SJSA1 (cell line): ENCODE measurements around the gene PPP1R36. TPM values are rescaled to one million over a fixed set of nuclear protein-coding genes. Genes with fewer than 3 reads are reported as not detected.

Source experiments
- DNase-seq, 2 experiments: peaks; one replicate each; pipeline ENCODE4 v3.0.0-alpha.2; 2015 to 2020; ENCODE audit warnings: low spot score in 2 of 2, low read depth in 1 of 2
- H3K27ac ChIP-seq: fragments of 250-450 bp; sonication (Bioruptor Pico); 2 replicates; pipeline ENCODE4 v1.5.1; 2020; ENCODE audit warnings: mild to moderate bottlenecking, moderate library complexity
- H3K27me3 ChIP-seq: fragments of 250-450 bp; sonication (Bioruptor Pico); replicated peaks from 2 replicates; pipeline ENCODE4 v1.5.1; 2020; ENCODE audit warnings: mild to moderate bottlenecking, moderate library complexity
- H3K36me3 ChIP-seq: fragments of 250-450 bp; sonication (Bioruptor Pico); 2 replicates; pipeline ENCODE4 v1.5.1; 2020; ENCODE audit warnings: mild to moderate bottlenecking
- H3K4me1 ChIP-seq: fragments of 250-450 bp; sonication (Bioruptor Pico); replicated peaks from 2 replicates; pipeline ENCODE4 v1.6.1; 2021; ENCODE audit warnings: mild to moderate bottlenecking
- H3K4me3 ChIP-seq: fragments of 250-450 bp; sonication (Bioruptor Pico); 2 replicates; pipeline ENCODE4 v1.5.1; 2020; ENCODE audit warnings: mild to moderate bottlenecking
- H3K9me3 ChIP-seq: fragments of 250-450 bp; sonication (Bioruptor Pico); replicated peaks from 2 replicates; pipeline ENCODE4 v1.5.1; 2020; ENCODE audit warnings: mild to moderate bottlenecking
- total RNA-seq: library from RNA; depleted of rRNA; stranded (reverse); fragments of >200 nt; shearing (Covaris generic); gene quantifications from 2 replicates; pipeline ENCODE4 v1.2.3, GENCODE V29; 2014; rRNA removed

The PPP1R36 gene, protein sequence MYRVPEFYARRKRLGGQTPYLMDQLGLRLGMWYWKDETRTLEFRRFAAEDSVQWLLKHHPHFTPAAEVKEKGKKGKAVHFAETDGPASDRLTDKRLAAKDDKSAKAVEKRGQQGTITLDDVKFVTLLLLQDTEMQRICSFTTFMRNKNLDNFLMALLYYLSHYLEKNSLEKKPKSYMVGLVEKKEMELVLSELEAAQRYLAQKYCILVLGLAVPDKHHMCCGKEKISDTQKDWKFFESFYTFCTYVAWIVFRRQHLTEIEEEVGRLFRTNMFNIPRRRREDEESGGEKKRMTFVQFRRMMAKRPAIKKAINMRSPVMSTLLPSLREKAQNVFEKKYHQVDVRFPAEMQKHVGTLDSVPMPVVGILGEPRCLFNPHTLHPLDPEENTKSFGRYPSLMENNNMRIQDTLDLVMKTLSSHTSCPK
- 0.29 TPM in 1 of 2 replicates, not detected in the other for total RNA-seq

DNA sequence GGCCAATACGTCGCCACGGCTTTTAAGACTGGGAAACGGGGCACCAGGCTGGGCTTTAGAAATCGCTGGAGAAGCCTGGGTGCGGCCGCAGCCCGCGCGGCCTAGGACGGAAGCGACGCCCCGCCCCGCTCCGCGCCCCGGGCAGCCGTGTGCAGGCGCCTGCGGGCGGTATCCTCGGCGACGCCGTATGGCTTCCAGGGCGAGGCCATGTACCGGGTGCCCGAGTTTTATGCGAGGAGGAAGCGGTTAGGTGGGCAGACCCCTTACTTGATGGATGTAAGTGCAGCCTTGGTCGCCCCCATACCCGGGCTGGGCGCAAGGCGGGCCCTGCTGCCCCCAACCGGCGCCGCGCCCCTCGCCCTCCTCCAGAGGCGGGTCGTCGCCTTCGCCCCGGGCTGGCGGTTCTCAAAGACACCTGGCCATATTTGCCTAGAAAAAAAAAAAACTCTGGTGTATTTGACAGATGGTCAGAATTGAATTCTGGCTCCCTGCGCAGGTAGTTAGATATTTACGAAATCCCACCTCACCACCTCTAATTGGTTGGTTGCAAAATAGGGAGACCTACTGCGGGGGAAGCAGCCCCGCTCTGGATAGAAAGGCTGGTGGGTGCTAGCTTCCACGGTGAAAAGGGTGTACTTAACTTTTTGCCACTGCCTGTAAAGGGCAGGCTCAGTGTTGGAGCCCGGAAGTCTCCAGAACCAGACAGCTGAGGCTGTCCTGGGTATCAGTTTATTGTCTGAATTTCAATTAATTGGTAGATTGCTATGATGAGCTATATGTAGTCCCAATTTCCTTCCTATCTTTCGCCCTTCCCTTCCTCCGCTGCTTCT, at the start of gene PPP1R36:
Gene PPP1R36 (plus strand): TSS at position 171 of the 830 bp plus-strand sequence. CDS start 37 bp downstream, at position 208.
- Histone ChIP-seq H3K4me3 (no peak within 1 kb of the TSS), H3K9me3 (no peaks in the 10 kb centered on the region), H3K4me1 (no peaks in the 10 kb centered on the region), H3K36me3 (no peaks in the 10 kb centered on the region), H3K27ac (no peak within 1 kb of the TSS), H3K27me3 (no peaks in the 10 kb centered on the region)
- no peak for DNase-seq

DNA sequence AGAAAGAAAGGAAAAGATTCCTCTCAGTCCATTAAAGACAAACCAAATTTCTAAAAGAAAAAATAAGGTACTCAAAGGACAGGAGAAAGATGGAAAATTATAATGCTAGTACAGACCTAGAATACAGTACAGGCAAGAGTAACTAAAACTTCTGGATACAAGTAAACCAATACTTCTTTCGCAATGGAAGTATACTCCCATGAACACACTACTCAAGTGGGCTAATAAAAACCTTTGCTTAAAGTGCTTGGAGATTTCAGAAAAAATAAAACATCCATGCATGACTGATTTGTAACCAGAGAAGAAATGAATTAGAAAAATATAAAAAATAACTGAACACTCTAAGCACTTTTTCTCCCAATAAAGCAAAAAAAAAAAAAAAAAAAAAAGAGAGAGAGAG, 49.7 kb upstream of the PPP1R36 start:
- H3K27me3 ChIP-seq = no peaks in the 10 kb centered on the region
- peaks cover 18% of the 10 kb centered on the region for H3K4me1 ChIP-seq
- H3K36me3 ChIP-seq = peaks cover 12% of the 10 kb centered on the region
- H3K4me3 ChIP-seq = no peak overlapping the region
- H3K27ac ChIP-seq = no peak overlapping the region
- no peaks in the 10 kb centered on the region for H3K9me3 ChIP-seq
- DNase-seq = no peak

DNA sequence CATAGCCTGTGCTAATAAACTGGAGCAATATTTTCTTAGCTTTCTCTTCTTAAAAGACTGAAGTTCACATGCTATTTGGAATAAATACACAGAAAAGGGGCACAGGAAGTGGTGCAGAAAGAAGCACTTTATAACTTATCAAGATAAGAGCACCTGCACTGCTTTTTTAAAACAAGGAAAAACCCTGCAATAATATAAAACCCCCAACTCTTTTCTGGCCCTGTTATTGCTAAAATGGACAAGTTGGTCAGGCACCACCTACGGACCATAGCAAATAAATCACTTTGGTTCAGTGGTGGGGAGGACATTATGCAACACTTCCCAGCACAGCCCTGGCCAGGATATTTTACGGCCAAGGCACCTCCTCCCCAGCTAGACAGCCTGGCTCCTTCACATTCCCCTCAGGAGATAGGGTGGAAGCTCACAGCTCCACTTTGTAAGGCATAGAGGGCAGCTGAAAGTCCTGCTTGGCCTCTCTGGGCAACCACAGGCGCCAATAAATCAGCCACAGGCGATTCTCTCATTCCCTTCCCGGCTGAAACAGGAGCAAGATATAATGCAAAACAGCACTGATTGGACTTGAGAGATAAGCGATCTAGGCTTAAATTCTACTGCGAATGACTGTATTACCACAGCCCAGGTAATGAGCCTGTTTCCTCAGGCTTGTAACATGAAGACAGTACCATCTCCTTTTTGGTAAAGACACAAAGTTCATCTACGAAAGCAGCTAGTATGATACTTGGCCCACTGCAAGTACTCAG, 48.2 kb upstream of the PPP1R36 start:
- peaks cover 22% of the 10 kb centered on the region for H3K4me1 ChIP-seq
- no peaks in the 10 kb centered on the region for H3K27me3 ChIP-seq
- no peak overlapping the region; the same call in 1 of the 2 replicates for H3K4me3 ChIP-seq
- peak; percentile 23 to 45 for DNase-seq
- H3K9me3 ChIP-seq = no peaks in the 10 kb centered on the region
- no peak overlapping the region for H3K27ac ChIP-seq
- H3K36me3 ChIP-seq = peaks cover 21% of the 10 kb centered on the region

DNA sequence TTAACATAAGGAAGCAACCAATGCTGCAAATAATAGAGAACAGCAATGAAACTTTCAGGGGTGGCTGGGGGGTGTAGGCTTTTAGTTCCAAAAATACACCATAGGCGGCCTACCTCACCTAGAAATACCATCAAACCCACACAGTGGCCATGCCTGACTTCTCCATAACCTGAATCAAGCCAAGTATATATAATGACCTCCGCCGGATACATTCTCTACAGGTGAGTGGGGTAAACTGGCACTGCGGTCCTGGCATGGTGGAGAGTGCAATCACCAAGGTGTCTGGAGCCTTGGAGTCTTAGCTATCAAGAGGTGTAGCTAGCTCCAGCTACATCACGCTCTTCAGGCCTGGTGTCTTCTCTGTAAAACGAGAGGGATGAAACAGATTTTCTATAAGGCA, 47.3 kb upstream of the PPP1R36 start:
- Histone ChIP-seq H3K27ac (peak overlapping the region; percentile 96; the same call in 1 of the 2 replicates), H3K4me3 (peak overlapping the region; percentile 93), H3K4me1 (peaks cover 28% of the 10 kb centered on the region), H3K27me3 (no peaks in the 10 kb centered on the region), H3K36me3 (peaks cover 21% of the 10 kb centered on the region), H3K9me3 (no peaks in the 10 kb centered on the region)
- no peak for DNase-seq

DNA sequence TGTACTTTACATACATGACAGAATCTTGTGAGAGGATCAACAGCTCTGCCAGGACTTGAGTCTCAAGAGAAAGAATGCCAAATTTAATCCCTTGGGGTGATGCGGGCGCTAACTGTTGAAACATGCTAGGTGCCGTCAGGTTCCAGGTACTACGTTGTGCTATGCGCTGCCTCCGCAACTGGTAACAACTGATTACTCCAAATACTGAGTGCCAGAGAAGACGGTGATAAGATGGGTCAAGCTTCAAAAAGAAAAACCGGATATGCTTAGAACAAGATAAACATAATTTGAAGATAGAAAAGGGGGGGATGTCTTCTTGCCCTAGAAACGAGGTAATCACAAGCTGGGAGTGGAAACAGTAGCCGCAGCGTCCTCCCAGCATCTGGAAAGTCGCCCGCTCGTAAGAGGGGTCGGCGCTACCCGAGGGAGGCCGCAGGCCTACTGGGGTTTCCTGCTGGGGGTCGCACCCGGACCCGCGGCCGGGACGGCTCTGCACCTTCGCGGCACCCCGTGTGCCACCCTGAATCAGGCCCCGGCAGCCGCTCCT, 46.8 kb upstream of the PPP1R36 start:
- Histone ChIP-seq H3K36me3 (peaks cover 23% of the 10 kb centered on the region), H3K27ac (peak overlapping the region; percentile 96), H3K27me3 (no peaks in the 10 kb centered on the region), H3K9me3 (no peaks in the 10 kb centered on the region), H3K4me3 (peak overlapping the region; percentile 93), H3K4me1 (peaks cover 33% of the 10 kb centered on the region)
- DNase-seq = no peak

DNA sequence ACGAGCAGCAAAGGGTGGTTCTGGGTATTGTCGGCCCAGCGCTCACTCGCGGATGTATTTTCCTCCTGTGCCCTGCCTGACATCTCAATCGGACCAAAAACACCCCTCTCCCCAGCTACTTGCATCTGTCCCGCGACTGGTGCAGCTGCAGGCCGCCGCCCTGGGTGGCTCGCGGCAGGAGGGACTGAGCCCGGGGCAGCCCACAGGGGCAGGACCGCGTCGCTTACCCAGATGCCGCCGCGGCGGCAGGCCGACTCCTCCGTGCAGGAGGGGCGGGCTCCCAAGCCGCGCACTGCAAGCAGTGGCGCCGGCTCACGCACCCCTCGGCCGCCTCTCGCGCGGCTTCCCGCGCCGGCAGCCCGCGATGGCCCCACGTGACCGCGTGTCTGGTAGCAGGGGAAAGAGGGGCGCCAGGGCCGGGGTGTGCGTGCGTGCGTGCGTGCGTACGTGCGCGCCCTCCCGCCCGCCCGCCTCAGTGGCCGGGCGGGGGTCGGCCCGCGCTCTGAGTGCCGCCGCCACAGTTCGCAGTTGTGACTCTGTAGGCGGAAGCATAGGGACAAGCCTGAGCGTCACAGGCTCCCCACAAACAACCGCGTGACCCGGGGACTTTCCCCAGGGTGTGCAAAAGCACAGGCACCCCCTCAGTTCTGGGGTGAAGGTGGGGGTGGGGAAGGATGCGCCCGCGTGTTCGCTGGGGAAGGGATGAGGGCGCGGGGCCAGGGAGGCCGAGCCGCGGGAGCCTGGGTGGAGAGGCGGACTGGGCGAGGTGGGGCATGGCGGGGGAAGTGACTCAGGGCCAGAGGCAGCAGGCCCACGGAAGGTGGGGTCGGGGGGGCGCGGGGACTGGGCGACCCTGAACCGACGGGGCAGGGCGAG, 46.1 kb upstream of the PPP1R36 start, which contains the start of gene ZBTB25:
Gene ZBTB25 (minus strand): TSS at position 405 of the 876 bp plus-strand sequence. CDS start 13,305 bp downstream, outside the sequence.
- Histone ChIP-seq H3K36me3 (peaks cover 24% of the 10 kb centered on the region), H3K9me3 (no peaks in the 10 kb centered on the region), H3K27me3 (no peaks in the 10 kb centered on the region), H3K4me3 (peak within 1 kb of the TSS; percentile 93), H3K4me1 (peaks cover 37% of the 10 kb centered on the region), H3K27ac (peak within 1 kb of the TSS; percentile 96)
- peak; percentile 89 to 93 for DNase-seq

DNA sequence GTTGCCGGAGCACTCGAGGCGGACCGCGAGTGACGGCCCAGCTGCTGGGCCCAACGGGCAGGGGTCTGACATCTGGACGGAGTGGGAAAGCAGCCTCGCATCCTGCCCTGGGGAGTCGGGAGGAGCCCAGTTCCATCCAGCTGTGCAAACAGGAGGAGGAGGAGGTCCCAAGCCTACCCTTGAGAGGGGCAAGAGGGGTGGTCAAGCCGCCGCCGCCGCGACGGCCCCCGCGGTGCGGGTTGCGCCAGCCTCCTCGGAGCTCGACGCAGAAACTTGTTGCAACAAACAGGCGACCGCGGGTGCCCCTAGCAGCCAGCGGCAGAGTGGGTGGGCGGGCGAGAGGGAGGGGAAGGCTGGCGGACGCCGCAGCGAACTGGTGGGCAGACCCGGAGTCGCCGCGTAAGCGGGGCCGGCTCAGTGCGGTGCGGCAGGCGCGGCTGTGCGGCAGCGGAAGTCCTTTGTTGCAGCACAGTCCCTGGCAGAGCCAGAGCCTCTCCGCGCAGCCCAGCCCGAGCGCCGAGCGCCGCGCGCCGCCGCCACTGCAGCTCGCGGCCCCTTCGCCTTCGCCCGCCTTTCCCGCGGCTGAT, 45.4 kb upstream of the PPP1R36 start, which contains the start of gene ZBTB1:
Gene ZBTB1 (plus strand): TSS at position 461 of the 587 bp plus-strand sequence. CDS start 16,735 bp downstream, outside the sequence.
- peak within 1 kb of the TSS; percentile 96 for H3K27ac ChIP-seq
- H3K27me3 ChIP-seq = no peaks in the 10 kb centered on the region
- peaks cover 24% of the 10 kb centered on the region for H3K36me3 ChIP-seq
- no peaks in the 10 kb centered on the region for H3K9me3 ChIP-seq
- H3K4me3 ChIP-seq = peak within 1 kb of the TSS; percentile 93
- H3K4me1 ChIP-seq = peaks cover 40% of the 10 kb centered on the region
- DNase-seq = peak; percentile 88 to 94

DNA sequence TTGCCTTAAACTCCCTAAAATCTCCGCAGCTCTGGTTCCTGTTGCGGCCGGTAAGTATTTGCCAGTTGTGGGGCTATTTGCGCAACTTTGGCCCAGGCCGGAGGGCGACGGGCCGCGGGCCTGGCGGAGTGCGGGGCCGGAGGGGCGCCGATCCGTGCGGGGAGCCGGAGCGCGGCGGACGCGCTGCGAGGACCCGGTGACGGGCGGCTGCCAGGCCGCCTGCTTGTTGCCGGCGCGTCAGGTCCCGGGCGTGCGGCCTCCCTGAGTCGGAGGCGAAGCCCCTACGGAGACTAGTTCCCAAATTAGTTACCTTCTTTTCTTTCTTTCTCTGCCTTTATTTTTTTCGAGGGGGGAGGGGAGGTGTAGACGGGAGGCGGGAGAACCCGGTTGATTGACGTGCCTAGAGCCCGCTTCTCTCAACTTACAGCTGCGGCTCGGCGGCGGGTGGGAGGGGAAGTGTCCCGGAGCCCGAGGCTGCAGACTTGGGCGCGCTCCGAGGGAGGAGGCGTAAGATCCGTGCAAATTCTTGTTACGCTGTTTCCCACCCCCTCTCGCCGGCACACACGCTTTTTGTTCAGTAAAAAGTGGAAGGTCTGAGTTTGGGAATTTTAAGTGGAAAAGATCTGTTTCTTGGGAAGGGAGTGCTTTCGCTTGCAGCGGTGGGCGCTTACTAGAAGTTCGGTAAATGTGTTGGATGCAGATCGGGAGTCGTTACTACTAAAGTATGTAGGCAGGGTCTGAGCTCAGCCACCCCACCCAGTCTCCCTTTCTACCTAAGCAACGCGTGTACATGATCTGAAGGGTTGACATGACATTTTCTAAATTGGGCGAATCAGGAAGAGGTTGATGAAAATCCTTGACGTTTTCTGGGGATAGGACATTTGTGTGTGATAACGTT, 44.6 kb upstream of the PPP1R36 start:
- peaks cover 41% of the 10 kb centered on the region for H3K4me1 ChIP-seq
- no peaks in the 10 kb centered on the region for H3K27me3 ChIP-seq
- peaks cover 24% of the 10 kb centered on the region for H3K36me3 ChIP-seq
- DNase-seq = peak; percentile 85 to 88
- H3K27ac ChIP-seq = peak overlapping the region; percentile 96
- peak overlapping the region; percentile 93 for H3K4me3 ChIP-seq
- H3K9me3 ChIP-seq = no peaks in the 10 kb centered on the region

DNA sequence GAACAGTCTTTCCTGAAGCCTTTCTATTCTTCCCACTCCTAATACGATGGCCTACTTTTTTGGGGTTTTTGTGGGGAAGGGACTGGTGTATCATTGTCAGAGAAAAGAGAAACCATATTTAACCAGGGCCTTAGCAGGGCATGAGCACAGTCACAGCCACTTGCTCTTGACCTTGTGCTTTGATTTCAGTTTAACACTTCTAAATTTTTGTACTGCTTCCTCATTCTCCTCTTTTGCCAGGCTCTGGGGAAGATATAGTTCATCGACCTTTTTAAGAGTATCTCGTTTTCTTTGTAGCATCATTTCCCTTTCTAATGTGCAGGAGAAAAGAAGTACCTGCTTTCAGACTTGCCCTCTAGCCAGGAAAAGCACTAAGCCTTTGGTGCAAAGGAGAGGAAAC, 43.0 kb upstream of the PPP1R36 start:
- H3K4me3 ChIP-seq = peak overlapping the region; percentile 93
- no peak overlapping the region for H3K27ac ChIP-seq
- H3K9me3 ChIP-seq = no peaks in the 10 kb centered on the region
- H3K4me1 ChIP-seq = peaks cover 48% of the 10 kb centered on the region
- DNase-seq = no peak
- H3K27me3 ChIP-seq = no peaks in the 10 kb centered on the region
- H3K36me3 ChIP-seq = peaks cover 33% of the 10 kb centered on the region

DNA sequence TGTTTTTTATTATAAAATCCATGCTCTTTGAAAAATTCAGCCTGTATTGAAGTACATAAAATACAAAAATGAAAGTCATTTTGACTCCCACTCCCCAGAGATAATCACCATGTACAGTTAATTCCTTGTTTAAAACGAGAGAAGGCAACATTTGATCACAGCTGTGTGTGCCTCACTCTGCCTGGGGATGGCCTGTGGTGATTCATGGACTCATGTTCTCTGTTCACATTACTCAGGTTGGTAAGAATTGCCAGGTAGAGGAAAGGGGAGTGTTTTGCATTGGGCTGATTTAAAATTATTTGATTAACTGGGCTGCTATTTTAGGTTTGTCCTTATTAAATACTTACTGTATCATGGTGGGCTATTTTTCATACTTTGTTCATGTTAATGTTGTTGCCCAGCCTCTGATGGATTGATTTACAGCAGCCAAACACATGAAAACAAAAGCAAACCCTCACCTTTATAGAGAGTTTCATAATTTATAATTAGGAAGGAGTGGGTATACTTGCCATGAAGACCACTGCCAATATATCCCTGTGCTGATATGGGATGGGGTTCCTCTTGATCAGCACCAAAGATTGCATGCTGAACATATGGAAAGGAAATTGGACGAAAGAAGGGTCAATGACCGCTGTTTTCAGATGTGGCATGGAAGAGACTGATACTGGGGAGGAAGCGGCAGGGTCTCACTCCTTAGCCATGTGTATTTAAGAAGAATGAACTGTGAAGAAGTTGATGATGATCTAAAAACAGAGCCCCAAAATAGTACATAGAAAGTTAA, 42.2 kb upstream of the PPP1R36 start:
- no peak for DNase-seq
- no peak overlapping the region for H3K27ac ChIP-seq
- H3K27me3 ChIP-seq = no peaks in the 10 kb centered on the region
- no peak overlapping the region for H3K4me3 ChIP-seq
- H3K4me1 ChIP-seq = peaks cover 40% of the 10 kb centered on the region
- H3K9me3 ChIP-seq = no peaks in the 10 kb centered on the region
- H3K36me3 ChIP-seq = peaks cover 35% of the 10 kb centered on the region
